ENCODE measurements around the gene SHKBP1.

GRCh38 chr19:40530091-40530901, 46.4 kb upstream of the SHKBP1 start:
- no peak for TF ChIP-seq CSDC2 (CRISPR knock-in tag; IDR thresholded peaks at IDR 0.05)
- TF ChIP-seq, protein P1, sequence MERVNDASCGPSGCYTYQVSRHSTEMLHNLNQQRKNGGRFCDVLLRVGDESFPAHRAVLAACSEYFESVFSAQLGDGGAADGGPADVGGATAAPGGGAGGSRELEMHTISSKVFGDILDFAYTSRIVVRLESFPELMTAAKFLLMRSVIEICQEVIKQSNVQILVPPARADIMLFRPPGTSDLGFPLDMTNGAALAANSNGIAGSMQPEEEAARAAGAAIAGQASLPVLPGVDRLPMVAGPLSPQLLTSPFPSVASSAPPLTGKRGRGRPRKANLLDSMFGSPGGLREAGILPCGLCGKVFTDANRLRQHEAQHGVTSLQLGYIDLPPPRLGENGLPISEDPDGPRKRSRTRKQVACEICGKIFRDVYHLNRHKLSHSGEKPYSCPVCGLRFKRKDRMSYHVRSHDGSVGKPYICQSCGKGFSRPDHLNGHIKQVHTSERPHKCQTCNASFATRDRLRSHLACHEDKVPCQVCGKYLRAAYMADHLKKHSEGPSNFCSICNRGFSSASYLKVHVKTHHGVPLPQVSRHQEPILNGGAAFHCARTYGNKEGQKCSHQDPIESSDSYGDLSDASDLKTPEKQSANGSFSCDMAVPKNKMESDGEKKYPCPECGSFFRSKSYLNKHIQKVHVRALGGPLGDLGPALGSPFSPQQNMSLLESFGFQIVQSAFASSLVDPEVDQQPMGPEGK (CRISPR knock-in tag; IDR thresholded peaks at IDR 0.05; ENCODE audit: borderline replicate concordance), result no peak

Data from SK-N-SH treated with all-trans-retinoic acid at 6 μM for 48 hours (cell line).